ENCODE data around the gene ANGPT4.
"Not testable (repeated sequence)": the region's sequence is repeated elsewhere in the genome, so short reads cannot be mapped to it uniquely, and the experiment has no call there.

ANGPT4 gene

GRCh38 chr20:830011-830521, 86.1 kb downstream of the ANGPT4 start:
- no peak for FAIRE-seq
- DNase-seq (ENCODE audit: insufficient read length, low spot score): no peak

- no peak for DNase-seq (ENCODE audit: insufficient read length, low spot score)
- FAIRE-seq: no peak
Observed at GRCh38 chr20:829551-829950, 86.6 kb downstream of the ANGPT4 start.

GRCh38 chr20:828987-829386, 87.1 kb downstream of the ANGPT4 start:
- DNase-seq (ENCODE audit: insufficient read length, low spot score) (no peak), FAIRE-seq (no peak)

- DNase-seq (ENCODE audit: insufficient read length, low spot score); FAIRE-seq: not testable (repeated sequence)
Observed at GRCh38 chr20:827981-828380, 88.2 kb downstream of the ANGPT4 start.

- no peak for DNase-seq (ENCODE audit: insufficient read length, low spot score)
Observed at GRCh38 chr20:826695-827323, 89.3 kb downstream of the ANGPT4 start.

GRCh38 chr20:825710-826421, 90.3 kb downstream of the ANGPT4 start:
- no peak for FAIRE-seq
- no peak for DNase-seq (ENCODE audit: insufficient read length, low spot score)

More at GRCh38 chr20:826695-827323, 89.3 kb downstream of the ANGPT4 start:
- FAIRE-seq: no peak

- DNase-seq (ENCODE audit: insufficient read length, low spot score) (no peak), FAIRE-seq (no peak)
Observed at GRCh38 chr20:824916-825315, 91.2 kb downstream of the ANGPT4 start.

- FAIRE-seq (no peak), DNase-seq (ENCODE audit: insufficient read length, low spot score) (no peak)
Observed at GRCh38 chr20:824490-824889, 91.6 kb downstream of the ANGPT4 start.

GRCh38 chr20:823574-823902, 92.6 kb downstream of the ANGPT4 start:
- DNase-seq (ENCODE audit: insufficient read length, low spot score) (no peak), FAIRE-seq (no peak)

GRCh38 chr20:822651-823573, 93.2 kb downstream of the ANGPT4 start:
- no peak for FAIRE-seq
- no peak for DNase-seq (ENCODE audit: insufficient read length, low spot score)

GRCh38 chr20:821731-822065, 94.4 kb downstream of the ANGPT4 start:
- FAIRE-seq: no peak
- no peak for DNase-seq (ENCODE audit: insufficient read length, low spot score)

GRCh38 chr20:821046-821730, 94.9 kb downstream of the ANGPT4 start:
- FAIRE-seq (no peak), DNase-seq (ENCODE audit: insufficient read length, low spot score) (no peak)

GRCh38 chr20:820323-820953, 95.7 kb downstream of the ANGPT4 start:
- DNase-seq (ENCODE audit: insufficient read length, low spot score) (no peak), FAIRE-seq (no peak)
